GM10847 (cell line): ENCODE data around the gene PCSK1N.
A peak's percentile ranks its signal among the peaks of the same experiment; 100 is the strongest.

Source experiments
- POLR2A ChIP-seq: IDR thresholded peaks from 2 replicates; pipeline ENCODE4 v1.6.1; 2011; ENCODE audit not compliant: insufficient read length; ENCODE audit errors: extremely low read depth

PCSK1N gene

DNA sequence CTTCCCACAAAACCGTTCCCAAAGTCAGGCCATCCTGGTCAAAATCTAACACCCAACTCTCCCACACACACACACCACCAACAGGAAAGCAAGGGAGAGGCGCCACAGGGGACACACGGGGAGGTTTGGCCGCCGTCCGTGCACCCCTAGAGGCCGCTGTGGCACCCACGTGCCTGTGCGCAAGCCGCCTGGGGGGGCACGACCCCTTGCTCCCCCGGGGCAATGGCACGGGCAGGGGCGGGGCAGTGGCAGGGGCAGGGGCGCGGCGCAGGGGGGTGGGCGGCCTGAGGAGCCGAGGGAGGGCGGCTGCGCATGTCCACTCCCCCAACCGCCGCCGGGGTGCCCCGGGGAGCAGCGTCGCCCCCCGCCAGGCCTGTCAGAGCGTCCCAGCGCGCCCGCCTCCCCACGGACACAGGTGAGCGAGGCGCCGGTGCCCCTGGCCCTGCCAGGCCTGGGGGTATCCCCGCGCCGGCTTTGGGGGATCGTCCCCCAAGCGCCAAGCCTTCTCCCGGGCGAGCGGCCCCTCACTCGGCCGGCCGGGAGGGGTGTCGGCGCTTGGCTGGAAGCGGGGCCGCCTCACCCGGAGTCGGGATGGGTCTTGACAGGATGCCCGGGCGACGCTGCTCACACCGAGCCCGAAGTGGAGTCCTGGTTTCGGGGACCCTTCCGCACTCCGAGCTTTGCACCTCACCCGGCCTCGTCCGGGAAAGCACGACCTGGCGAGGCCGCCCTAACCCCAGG, 9.1 kb downstream of the PCSK1N start, which contains the start of gene ERAS:
ERAS (plus strand) TSS at position 379 of the 741 bp plus-strand sequence. CDS start 2,611 bp downstream, outside the sequence.
- no peak for TF ChIP-seq POLR2A

DNA sequence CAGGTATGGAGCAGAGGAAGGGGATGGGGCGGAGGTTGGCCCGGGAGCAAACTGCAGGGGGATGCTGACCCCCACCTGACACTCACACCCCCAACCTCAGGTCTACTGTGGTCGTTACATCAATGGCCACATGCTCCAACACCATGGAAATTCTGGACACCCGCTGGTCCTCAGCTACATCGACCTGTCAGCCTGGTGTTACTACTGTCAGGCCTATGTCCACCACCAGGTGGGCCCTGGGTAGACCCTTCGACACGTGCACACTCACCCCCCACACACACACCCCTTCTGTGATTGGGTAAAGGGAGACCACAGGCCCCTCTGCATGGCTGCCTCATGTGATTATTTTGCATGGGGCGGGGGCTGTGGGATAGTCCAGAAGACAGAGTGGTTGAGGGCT, 11.3 kb downstream of the PCSK1N start:
- no peak for TF ChIP-seq POLR2A

DNA sequence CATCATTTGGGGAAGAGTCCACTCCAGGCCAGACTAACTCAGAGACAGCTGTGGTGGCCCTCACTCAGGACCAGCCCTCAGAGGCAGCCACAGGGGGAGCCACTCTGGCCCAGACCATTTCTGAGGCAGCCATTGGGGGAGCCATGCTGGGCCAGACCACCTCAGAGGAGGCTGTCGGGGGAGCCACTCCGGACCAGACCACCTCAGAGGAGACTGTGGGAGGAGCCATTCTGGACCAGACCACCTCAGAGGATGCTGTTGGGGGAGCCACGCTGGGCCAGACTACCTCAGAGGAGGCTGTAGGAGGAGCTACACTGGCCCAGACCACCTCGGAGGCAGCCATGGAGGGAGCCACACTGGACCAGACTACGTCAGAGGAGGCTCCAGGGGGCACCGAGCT, 12.4 kb downstream of the PCSK1N start:
- TF ChIP-seq POLR2A, result no peak

DNA sequence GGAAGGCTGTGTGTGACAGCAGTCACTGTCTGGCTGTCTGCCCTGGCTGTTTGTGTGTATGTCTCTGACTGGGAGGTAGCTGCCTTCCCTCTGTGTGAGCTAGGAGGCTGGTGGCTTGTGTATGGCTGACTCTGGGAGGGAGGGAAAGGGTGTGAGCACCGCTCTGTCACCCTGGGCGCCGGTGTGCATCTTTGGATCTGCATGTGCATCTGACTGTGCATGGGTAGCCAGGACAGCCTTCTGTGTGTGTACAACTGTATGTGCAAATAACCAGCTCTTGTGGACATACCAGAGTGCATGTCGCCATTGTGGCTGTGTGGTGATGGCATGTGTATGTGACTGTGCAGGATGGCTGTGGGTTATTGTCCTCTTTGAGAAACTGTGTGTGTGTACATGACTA, 16.5 kb downstream of the PCSK1N start:
- no peak for TF ChIP-seq POLR2A

DNA sequence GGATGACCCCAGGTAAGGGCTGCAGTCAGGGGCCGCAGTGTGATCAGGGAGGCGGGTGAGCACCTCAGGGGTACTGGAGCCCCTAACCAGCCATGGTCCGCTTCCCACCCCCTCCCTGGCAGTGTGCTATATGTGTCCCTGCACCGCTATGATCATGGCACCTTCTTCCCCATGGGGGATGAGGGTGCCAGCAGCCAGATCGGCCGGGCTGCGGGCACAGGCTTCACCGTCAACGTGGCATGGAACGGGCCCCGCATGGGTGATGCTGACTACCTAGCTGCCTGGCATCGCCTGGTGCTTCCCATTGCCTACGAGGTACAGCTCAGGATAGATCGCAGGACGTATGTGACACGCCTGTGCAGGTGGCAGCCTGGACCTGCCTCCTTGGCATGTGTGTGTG, 17.3 kb downstream of the PCSK1N start:
- TF ChIP-seq POLR2A, result no peak

DNA sequence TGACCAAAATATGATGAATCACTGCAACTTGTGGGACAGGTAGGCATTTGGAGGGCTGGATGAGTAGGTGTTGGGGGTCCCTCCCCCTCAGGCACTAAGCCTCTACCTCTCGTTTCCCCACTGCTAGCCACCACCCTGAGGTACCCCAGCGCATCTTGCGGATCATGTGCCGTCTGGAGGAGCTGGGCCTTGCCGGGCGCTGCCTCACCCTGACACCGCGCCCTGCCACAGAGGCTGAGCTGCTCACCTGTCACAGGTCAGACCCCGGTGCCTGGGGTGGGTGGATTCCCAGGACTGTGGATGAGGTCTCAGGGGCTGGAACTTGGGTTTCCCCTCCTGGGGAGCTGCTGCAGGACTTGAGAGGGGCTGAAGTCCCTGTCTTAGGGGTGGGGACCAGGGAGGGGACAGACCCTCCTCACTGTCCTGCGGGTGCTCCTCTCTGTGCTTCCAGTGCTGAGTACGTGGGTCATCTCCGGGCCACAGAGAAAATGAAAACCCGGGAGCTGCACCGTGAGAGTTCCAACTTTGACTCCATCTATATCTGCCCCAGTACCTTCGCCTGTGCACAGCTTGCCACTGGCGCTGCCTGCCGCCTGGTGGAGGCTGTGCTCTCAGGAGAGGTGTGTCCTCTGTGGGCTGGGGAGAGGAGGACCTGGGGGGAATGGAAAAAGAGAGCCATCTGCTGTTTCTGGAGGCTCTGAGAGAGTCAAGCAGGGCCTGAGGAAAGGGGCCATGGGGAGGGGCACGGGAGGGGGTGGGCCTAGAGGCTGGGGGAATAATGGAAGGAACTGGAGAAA, 19.2 kb downstream of the PCSK1N start:
- TF ChIP-seq POLR2A, result no peak

DNA sequence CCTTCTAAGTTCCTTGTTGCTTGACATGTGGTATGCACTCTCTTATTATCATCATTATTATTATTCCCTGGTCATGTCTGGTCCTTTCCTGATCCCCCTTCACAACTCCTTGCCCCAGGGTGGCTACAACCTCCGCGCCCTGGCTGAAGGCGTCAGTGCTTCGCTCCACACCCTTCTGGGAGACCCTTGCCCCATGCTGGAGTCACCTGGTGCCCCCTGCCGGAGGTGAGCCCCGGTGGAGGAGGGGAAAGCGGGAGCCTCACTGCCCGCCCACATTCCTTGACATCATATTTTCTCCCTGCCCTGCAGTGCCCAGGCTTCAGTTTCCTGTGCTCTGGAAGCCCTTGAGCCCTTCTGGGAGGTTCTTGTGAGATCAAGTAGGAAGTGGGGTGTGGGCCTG, 20.1 kb downstream of the PCSK1N start:
- TF ChIP-seq POLR2A, result no peak

DNA sequence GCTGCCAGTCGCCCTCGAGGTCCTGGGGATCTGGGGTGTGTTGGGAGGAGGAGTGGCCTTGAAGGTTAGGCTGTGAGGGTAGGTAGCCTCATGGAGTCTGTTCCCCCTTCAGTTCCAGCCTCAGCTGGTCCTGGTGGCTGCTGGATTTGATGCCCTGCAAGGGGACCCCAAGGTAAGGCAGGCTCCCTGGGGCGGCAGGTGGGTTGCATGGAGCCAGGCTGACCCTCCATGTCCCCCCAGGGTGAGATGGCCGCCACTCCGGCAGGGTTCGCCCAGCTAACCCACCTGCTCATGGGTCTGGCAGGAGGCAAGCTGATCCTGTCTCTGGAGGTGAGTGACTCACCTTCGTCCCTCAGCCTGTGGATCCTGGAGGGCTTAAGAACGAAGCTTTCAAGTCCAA, 20.7 kb downstream of the PCSK1N start:
- TF ChIP-seq POLR2A, result no peak

DNA sequence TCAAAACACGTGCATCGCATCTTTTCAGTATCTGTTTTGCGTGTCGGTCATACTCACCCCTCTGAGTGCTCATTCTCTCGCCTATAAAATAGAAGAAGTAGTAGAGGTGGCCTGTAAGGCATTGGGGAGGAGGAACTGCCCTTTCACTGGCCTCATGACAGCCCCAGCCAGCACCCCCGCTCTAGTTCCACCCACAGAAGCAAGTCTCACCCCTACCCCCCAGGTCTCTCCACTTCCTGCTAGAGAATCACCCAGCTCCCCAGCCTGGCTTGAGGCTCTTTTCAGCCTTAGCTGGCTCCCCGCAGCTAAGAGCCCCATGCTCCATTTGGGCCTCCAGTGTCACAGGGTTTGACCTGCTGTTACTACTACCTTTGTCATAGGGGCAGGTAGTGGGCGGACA, 21.8 kb downstream of the PCSK1N start:
- no peak for TF ChIP-seq POLR2A

DNA sequence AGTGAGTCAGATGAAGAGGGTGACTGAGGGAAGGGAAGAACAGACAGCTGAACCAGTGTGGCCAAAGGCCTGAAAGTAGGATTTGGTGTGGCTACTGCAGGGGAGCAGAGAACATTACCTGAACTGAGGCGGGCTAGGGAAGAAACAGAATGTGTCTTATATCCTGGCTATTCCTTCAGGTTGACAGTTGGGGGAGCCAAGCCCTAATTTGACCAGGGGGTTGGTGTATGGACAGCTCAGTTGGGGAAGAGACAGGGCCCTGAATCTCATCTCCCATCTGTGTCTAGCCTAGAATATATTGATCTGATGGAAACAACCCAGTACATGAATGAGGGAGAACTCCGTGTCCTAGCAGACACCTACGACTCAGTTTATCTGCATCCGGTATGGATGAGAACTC, 29.3 kb downstream of the PCSK1N start:
- no peak for TF ChIP-seq POLR2A

DNA sequence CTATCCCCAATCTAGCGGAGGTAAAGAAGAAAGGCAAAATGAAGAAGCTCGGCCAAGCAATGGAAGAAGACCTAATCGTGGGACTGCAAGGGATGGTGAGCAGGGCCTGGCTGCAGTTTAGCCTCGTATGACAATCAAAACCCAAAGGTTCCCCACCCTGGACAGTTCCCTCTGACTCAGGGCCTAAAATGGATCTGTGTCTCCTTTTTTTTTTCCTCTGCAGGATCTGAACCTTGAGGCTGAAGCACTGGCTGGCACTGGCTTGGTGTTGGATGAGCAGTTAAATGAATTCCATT, 32.6 kb downstream of the PCSK1N start:
- no peak for TF ChIP-seq POLR2A

DNA sequence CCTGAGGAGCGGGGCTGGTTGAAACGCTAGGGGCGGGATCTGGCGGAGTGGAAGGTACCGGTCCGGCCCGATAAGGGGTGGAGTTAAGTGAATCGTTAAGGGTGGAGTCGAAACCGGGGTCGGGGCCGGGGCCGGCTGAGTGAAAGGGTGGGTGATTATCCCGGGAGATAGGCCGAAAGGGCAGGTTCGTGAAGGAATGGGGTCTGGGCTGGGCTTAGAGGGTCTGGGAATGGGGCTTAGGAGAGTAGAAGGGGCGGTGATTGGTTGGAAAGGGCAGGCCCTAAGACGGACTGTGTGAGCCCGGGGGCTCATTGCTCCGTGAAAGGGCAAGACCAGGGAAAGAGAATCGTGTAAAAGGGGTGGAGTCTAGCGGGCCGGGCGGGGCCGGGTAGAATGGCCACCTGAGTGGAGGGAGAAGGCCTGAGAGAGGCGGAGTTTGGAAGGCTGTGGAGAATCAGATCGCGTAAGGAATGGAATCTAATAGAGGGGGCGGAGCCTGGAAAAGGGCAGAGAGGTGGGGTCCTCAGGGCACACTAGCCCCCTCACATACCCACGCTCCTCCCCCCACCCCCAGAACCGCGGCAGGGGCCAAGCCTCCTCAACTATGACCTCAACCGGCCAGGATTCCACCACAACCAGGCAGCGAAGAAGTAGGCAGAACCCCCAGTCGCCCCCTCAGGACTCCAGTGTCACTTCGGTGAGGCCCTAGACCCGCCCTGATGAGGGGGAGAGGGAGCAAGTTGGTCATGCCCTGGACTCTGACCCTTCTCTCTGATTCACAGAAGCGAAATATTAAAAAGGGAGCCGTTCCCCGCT, 33.1 kb downstream of the PCSK1N start:
- TF ChIP-seq POLR2A, result no peak

DNA sequence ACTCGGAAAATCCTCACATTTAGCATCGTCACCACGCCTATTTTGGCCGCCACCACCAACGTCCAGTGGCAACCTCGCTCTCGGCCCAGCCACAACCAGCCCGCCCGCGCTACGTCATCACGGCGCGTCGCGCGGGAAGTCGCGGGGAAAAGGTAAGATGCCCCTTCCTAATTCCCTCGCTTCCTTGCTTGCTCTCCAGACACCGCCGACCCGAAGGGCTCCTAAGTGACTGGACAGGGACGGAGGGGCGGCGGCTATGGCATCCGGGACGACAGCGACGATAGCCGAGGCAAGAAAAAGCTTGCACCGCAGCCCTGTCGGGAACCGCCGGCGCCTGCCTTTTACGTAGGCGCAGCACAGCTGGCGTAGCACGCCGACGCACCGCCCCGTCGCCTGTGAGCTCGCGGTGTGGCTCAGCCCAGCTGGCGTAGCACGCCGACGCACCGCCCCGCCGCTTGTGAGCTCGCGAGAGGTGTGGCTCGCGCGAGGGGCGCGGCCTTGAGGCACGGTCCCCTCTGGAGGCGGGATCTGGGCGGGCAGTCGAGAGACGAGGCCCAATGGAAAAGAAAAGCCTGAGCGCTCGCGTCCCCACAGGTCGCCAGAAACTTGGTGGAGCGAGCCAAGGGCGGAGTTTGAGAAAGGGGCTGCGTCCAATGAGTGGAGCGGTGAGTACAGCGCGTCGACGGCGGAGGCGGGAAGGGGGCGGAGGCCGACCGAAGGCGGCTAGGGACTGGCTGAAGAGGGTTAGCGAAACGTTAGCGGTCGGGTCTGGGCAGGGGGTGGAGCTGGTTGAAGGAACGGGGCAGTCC, 33.9 kb downstream of the PCSK1N start, which contains the start of gene HDAC6:
HDAC6 (plus strand) TSS at position 788 of the 809 bp plus-strand sequence. CDS start 626 bp downstream, outside the sequence.
- TF ChIP-seq POLR2A, result peak; percentile 18

DNA sequence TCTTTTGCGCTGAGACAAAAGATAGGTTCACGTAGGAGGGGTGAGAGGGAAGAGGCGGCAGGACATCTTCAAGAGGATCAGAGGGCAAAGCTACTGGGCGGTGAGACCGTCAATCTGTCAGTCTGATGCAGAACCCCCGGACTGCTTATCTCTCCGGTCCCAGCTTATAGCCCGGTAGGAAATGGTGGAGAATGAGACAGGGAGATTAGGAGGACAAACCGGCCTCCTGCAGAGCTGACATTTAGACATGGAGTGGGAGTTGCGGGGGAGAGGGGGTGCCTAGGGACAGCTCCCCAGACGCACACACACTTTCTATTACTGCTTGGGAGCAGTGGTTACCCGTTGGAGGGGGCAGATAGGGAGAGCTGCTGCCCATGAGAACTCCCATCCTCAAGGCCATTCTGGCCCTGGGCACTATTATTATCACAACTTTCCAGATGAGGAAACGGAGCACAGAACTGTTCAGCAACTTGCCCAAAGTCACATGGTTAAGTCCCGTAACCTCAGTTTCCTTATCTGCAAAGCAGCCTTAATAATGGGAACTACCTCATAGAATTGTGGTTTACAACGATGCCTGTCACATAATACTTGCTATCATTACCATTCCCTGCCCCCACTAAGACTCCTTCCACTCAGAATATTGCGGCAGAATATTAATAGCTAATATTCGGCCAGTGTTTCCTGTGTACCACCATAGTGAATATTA, 34.7 kb downstream of the PCSK1N start:
- no peak for TF ChIP-seq POLR2A
